Kidney epithelial cell (primary cell): ENCODE data around the gene CHST9. TPM values are rescaled to one million over a fixed set of nuclear protein-coding genes. Genes with fewer than 3 reads are reported as not detected.
A peak's percentile ranks its signal among the peaks of the same experiment; 100 is the strongest.
"Not testable (repeated sequence)": the region's sequence is repeated elsewhere in the genome, so short reads cannot be mapped to it uniquely, and the experiment has no call there.

ENCODE experiments used
- DNase-seq: peaks from one replicate; pipeline ENCODE4 v3.0.0-alpha.2; 2010; ENCODE audit warnings: low read depth
- H3K27me3 ChIP-seq: 2 replicates; pipeline ENCODE4 v1.6.0; 2011; ENCODE audit warnings: low read length; ENCODE audit not compliant: control insufficient read depth, insufficient read depth
- H3K36me3 ChIP-seq: 2 replicates; pipeline ENCODE4 v1.5.1; 2011; ENCODE audit warnings: low read length; ENCODE audit not compliant: control insufficient read depth, insufficient read depth
- H3K4me3 ChIP-seq: 2 replicates; pipeline ENCODE4 v1.5.1; 2011; ENCODE audit warnings: low read depth, mild to moderate bottlenecking, control low read depth, low read length
- CTCF ChIP-seq: IDR thresholded peaks from 2 replicates; pipeline ENCODE4 v1.5.1; 2011; ENCODE audit warnings: mild to moderate bottlenecking, moderate library complexity, low read length, control low read depth, inconsistent platforms; ENCODE audit not compliant: insufficient read depth, poor library complexity, severe bottlenecking
- total RNA-seq: library from RNA; depleted of rRNA; stranded (reverse); fragments of >200 nt; gene quantifications from 2 replicates; pipeline ENCODE4 v1.2.3, GENCODE V29; 2015

The CHST9 gene, protein sequence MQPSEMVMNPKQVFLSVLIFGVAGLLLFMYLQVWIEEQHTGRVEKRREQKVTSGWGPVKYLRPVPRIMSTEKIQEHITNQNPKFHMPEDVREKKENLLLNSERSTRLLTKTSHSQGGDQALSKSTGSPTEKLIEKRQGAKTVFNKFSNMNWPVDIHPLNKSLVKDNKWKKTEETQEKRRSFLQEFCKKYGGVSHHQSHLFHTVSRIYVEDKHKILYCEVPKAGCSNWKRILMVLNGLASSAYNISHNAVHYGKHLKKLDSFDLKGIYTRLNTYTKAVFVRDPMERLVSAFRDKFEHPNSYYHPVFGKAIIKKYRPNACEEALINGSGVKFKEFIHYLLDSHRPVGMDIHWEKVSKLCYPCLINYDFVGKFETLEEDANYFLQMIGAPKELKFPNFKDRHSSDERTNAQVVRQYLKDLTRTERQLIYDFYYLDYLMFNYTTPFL
- 0.08 TPM in 1 of 2 replicates, not detected in the other for total RNA-seq

GRCh38 chr18:27185025-27185763 lies at the start of gene CHST9:
Gene CHST9 (minus strand): TSS chr18:27185308. CDS start chr18:27142809, 42,499 bp downstream.
- Histone ChIP-seq H3K4me3 (peak within 1 kb of the TSS; percentile 46), H3K27me3 (no peaks in the 10 kb centered on the region), H3K36me3 (no peaks in the 10 kb centered on the region)
- DNase-seq: no peak
- no peak for TF ChIP-seq CTCF

DNA sequence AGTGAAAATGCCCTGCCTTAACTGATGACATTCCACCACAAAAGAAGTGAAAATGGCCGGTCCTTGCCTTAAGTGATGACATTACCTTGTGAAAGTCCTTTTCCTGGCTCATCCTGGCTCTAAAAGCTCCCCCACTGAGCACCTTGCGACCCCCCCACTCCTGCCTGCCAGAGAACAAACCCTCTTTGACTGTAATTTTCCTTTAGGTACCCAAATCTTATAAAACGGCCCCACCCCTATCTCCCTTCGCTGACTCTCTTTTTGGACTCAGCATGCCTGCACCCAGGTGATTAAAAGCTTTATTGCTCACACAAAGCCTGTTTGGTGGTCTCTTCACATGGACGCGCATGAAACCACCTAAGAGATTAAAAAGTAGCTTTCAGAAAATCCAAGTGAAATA lies 47.2 kb upstream of the CHST9 start:
- not testable (repeated sequence) for H3K36me3 ChIP-seq, DNase-seq, H3K4me3 ChIP-seq, H3K27me3 ChIP-seq

DNA sequence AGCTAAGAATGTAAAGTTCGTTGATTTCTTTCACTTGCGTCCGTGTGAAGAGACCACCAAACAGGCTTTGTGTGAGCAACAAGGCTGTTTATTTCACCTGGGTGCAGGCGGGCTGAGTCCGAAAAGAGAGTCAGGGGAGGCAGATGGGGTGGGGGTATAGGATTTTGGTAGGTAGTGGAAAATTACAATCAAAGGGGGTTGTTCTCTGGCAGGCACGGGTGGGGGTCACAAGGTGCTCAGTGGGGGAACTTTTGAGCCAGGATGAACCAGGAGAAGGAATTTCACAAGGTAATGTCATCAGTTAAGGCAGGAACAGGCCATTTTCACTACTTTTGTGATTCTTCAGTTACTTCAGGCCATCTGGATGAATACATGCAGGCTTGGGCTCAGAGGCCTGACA lies 46.6 kb upstream of the CHST9 start:
- not testable (repeated sequence) for H3K4me3 ChIP-seq, DNase-seq, H3K27me3 ChIP-seq, H3K36me3 ChIP-seq

- H3K4me3 ChIP-seq, H3K36me3 ChIP-seq, DNase-seq, H3K27me3 ChIP-seq: not testable (repeated sequence)
Observed at GRCh38 chr18:27231221-27231620, 46.1 kb upstream of the CHST9 start.

GRCh38 chr18:27227721-27228120 lies 42.6 kb upstream of the CHST9 start:
- H3K4me3 ChIP-seq: no peak overlapping the region
- DNase-seq: no peak
- H3K36me3 ChIP-seq: no peaks in the 10 kb centered on the region
- H3K27me3 ChIP-seq: no peaks in the 10 kb centered on the region
- TF ChIP-seq CTCF: no peak

DNA sequence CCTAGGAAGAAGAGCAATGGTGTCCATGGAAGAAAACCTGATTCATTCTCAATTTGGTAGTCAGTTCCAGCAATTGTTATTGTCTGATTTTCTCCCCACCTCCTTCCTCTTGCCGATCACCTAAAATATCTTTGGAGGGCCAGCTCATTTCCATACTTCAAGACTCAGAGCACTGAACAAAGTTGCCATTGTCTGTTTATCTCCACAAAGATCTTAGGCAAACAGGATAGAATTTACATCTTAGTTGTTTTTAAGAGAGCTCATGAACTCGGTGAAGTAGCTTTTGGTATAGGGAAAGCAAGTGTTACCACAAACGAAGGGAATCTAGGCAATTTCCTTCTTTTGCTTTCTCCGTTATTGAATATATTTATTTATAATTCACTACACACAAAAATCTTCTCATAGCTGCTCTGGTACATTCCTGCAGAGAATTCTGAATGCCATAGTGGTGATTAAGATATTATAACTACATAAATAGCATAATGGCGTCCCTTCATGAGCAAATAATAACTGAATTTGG lies 41.5 kb upstream of the CHST9 start:
- no peak for TF ChIP-seq CTCF
- no peak overlapping the region for H3K4me3 ChIP-seq
- H3K27me3 ChIP-seq: no peaks in the 10 kb centered on the region
- DNase-seq: no peak
- no peaks in the 10 kb centered on the region for H3K36me3 ChIP-seq

GRCh38 chr18:27225947-27226481 lies 40.9 kb upstream of the CHST9 start:
- no peaks in the 10 kb centered on the region for H3K36me3 ChIP-seq
- no peak overlapping the region for H3K4me3 ChIP-seq
- H3K27me3 ChIP-seq: no peaks in the 10 kb centered on the region
- no peak for DNase-seq
- TF ChIP-seq CTCF: no peak
